Colonic mucosa (tissue), 4 donors: ENCODE measurements around the gene LUZP2. TPM values are rescaled to one million over a fixed set of nuclear protein-coding genes. Genes with fewer than 3 reads are reported as not detected.

Source experiments
- DNase-seq: peaks from one replicate; pipeline ENCODE4 v3.0.0-alpha.2; 2020
- H3K27ac ChIP-seq: fragments of 200-600 bp; one replicate; pipeline ENCODE4 v1.8.0; 2021
- H3K27me3 ChIP-seq: fragments of 200-600 bp; one replicate; pipeline ENCODE4 v1.8.0; 2021
- H3K36me3 ChIP-seq: fragments of 200-600 bp; one replicate; pipeline ENCODE4 v1.8.0; 2021
- H3K4me1 ChIP-seq: fragments of 200-600 bp; one replicate; pipeline ENCODE4 v1.8.0; 2021; ENCODE audit warnings: mild to moderate bottlenecking
- H3K4me3 ChIP-seq: fragments of 200-600 bp; one replicate; pipeline ENCODE4 v1.8.0; 2021
- H3K9ac ChIP-seq, 2 donors: one replicate each; pipeline ENCODE4 v1.7.0; 2013; ENCODE audit warnings: control low read depth in 2 of 2, low read depth in 2 of 2, low read length in 2 of 2
- H3K9me3 ChIP-seq: fragments of 200-600 bp; one replicate; pipeline ENCODE4 v1.8.0; 2021
- intact Hi-C: fragments of 100-400 bp; cut with DNase I; formaldehyde crosslinking; loops from one replicate; pipeline ENCODE4 v1.14.1; 2022
- total RNA-seq, 2 donors: library from RNA; stranded (reverse); fragmentation: NEBNext Ultra II Directional in 1 of 2; extraction: Animal tissue kit (Norgen Biotek cat#: 25700) in 1 of 2; gene quantifications; one replicate each; pipeline ENCODE4 v1.2.1, GENCODE V29; 2021
- TF ChIP-seq, protein P1 (sequence below): fragments of 200-600 bp; IDR thresholded peaks from one replicate; pipeline ENCODE4 v1.8.0; 2022; ENCODE audit warnings: antibody characterized with exemption, mild to moderate bottlenecking
- donor health status: healthy.
- donor health status: DM: no; HTN: no; CAD: no.
- donor health status: DM: no; HTN: no; CAD: no.

Gene LUZP2
- total RNA-seq, 2 donors from 2014 or later, result 0.57 to 1.3 TPM

DNA sequence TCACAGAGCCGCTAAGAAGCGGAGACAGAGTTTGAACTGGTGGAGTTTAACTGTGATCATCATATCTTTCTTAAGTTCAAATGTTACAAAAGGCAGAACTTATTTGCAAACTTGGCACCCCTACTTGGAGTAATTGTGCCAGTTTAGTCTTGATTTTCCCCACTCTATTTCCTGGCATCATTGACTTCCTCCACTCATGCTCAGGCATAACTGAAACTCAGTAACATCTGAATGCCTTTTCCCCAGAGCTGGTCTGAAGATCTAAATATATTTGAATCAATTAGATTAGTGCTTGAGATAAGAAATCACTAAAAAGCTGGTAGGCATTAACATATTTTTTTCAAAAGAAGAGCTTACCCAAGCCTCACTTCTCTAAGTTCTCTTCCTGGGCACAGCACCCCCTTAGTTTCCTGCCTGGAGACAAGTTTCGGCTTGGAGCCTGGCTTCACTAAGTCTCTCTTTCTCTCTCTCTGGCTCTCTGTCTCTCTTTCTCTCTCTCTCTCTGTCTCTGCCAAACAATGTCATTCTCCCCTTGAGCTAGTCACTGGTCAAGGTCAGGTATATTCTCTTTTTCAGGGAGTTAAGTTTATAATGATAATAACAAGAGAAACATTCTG lies 190.8 kb downstream of the LUZP2 start:
- H3K9me3 ChIP-seq, result no peaks in the 10 kb centered on the region
- H3K27ac ChIP-seq, result no peak overlapping the region

DNA sequence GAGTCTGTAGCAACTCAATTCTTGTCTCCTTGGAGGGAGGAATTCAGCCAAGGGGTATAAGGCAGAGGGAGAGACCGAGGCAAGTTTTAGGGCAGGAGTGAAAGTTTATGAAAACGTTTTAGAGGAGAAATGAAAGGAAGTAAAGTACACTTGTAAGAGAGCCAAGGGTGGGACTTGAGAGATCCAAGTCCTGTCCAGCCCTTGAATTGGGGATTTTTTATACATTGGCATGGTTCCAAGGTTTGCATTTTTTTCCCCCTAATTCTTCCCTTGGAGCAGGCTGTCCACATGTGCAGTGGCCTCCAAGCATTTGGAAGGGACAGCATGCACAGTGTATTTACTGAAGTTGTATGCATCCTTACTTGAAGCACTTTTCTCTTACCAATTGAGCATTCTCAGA lies 192.1 kb downstream of the LUZP2 start:
- H3K9ac ChIP-seq, result no peak overlapping the region
- no peaks in the 10 kb centered on the region for H3K9me3 ChIP-seq
- no peaks in the 10 kb centered on the region for H3K27me3 ChIP-seq
- TF ChIP-seq, protein P1, sequence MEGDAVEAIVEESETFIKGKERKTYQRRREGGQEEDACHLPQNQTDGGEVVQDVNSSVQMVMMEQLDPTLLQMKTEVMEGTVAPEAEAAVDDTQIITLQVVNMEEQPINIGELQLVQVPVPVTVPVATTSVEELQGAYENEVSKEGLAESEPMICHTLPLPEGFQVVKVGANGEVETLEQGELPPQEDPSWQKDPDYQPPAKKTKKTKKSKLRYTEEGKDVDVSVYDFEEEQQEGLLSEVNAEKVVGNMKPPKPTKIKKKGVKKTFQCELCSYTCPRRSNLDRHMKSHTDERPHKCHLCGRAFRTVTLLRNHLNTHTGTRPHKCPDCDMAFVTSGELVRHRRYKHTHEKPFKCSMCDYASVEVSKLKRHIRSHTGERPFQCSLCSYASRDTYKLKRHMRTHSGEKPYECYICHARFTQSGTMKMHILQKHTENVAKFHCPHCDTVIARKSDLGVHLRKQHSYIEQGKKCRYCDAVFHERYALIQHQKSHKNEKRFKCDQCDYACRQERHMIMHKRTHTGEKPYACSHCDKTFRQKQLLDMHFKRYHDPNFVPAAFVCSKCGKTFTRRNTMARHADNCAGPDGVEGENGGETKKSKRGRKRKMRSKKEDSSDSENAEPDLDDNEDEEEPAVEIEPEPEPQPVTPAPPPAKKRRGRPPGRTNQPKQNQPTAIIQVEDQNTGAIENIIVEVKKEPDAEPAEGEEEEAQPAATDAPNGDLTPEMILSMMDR, result no peak
- no peak overlapping the region for H3K4me3 ChIP-seq
- H3K36me3 ChIP-seq, result no peaks in the 10 kb centered on the region
- DNase-seq, result no peak
- intact Hi-C loops, result no loop called here
- no peaks in the 10 kb centered on the region for H3K4me1 ChIP-seq
- no peak overlapping the region for H3K27ac ChIP-seq

More for the DNA sequence above, 190.8 kb downstream of the LUZP2 start:
- Histone ChIP-seq H3K4me3 (no peak overlapping the region), H3K9ac (no peak overlapping the region), H3K36me3 (no peaks in the 10 kb centered on the region), H3K4me1 (no peaks in the 10 kb centered on the region), H3K27me3 (no peaks in the 10 kb centered on the region)
- no peak for DNase-seq
- TF ChIP-seq, protein P1, result no peak
- intact Hi-C loops, result no loop called here

DNA sequence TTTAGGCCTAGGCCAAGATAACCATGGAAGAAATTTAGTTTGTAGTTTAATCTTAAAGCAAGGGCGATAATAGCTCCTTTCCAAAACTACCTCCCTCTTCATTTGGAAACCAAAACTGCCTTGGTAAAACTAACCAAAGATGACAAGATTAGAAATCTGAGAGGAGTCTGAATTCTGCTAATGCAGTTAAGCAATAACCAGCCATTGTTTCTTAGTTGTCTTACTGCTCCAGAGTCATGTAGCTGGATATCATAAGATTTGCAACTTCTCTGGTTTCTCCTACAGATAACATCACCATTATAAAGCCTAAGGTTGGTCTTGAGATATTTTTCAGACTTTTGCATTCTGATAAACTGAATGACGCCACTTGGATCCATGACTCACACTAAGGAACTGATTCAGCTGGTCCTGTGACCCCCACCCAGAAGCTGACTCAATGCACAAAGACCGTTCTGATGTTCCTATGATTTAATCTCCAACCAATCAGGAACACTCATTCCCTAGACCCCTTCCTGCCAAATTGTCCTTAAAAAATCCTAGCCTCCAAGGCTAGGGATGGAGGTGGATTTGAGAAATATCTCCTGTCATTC lies 200.8 kb downstream of the LUZP2 start:
- TF ChIP-seq, protein P1, result no peak
- no peaks in the 10 kb centered on the region for H3K36me3 ChIP-seq
- intact Hi-C loops, result no loop called here
- no peaks in the 10 kb centered on the region for H3K9me3 ChIP-seq
- H3K27me3 ChIP-seq, result no peaks in the 10 kb centered on the region
- H3K4me3 ChIP-seq, result no peak overlapping the region
- DNase-seq, result no peak
- H3K9ac ChIP-seq, result no peak overlapping the region
- no peak overlapping the region for H3K27ac ChIP-seq
- H3K4me1 ChIP-seq, result no peaks in the 10 kb centered on the region

DNA sequence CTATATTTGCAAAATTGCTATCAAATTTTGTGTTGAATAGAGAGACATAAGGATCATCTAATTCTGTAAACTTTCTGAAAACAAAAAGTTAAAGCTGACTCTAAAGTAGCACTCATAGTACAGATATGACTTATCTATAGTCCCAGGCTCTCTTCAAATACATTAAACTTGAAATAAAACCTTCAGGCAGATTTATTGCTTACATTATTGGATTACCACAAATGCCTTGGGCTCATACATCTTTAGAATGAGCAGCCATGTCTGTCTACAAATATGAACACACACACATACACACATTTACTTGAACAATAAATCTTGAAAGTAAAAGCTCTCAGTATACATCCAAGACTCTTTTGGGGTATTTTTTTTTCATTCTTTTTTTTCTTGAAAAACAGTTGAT lies 207.9 kb downstream of the LUZP2 start:
- Histone ChIP-seq H3K36me3 (no peaks in the 10 kb centered on the region), H3K9me3 (no peaks in the 10 kb centered on the region), H3K27me3 (no peaks in the 10 kb centered on the region), H3K9ac (no peak overlapping the region), H3K27ac (no peak overlapping the region), H3K4me1 (no peaks in the 10 kb centered on the region), H3K4me3 (no peak overlapping the region)
- no peak for DNase-seq
- TF ChIP-seq, protein P1, result no peak
- intact Hi-C loops, result no loop called here

DNA sequence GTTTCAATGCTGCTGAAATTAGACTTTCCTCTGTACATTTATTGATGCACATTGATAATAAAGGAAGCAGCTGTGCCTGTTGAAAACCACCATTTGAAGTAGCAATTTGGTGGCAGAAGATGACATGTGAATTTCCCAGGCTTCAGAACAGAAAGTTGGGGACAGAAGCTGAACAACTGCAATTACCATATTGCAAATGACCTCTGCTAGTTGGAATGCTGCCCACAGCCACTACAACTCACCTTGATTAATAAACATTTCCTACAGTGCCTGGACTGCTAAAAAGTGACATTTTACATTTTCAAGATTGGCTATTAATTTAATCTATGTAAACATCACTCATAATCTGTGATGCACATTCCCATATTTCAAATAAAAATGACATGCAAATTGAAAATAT lies 208.6 kb downstream of the LUZP2 start:
- DNase-seq, result no peak
- Histone ChIP-seq H3K4me3 (no peak overlapping the region), H3K4me1 (no peaks in the 10 kb centered on the region), H3K9me3 (no peaks in the 10 kb centered on the region), H3K27ac (no peak overlapping the region), H3K27me3 (no peaks in the 10 kb centered on the region), H3K9ac (no peak overlapping the region), H3K36me3 (no peaks in the 10 kb centered on the region)
- intact Hi-C loops, result no loop called here
- TF ChIP-seq, protein P1, result no peak
